Stomach (tissue), 4 donors: ENCODE measurements around the gene DMRT1.

Experiments used
- EP300 ChIP-seq: sonication (generic); formaldehyde crosslinking; IDR thresholded peaks from one replicate; pipeline ENCODE4 v1.6.1; 2017; ENCODE audit warnings: antibody characterized with exemption
- POLR2A ChIP-seq, 4 donors: fragments of 450-650 bp; IDR thresholded peaks; one replicate each; pipeline ENCODE4 v1.6.1; 2016; ENCODE audit warnings: antibody characterized with exemption in 4 of 4, control low read depth in 2 of 4, mild to moderate bottlenecking in 1 of 4, moderate library complexity in 1 of 4
- TF ChIP-seq, protein P1 (sequence below), 7 experiments: fragments of 450-650 bp in 4 of 7; fragments of 200-600 bp in 3 of 7; sonication (generic) in 3 of 7; IDR thresholded peaks; one replicate each; pipeline ENCODE4 v1.5.1; 2016 to 2019; ENCODE audit warnings: antibody characterized with exemption in 7 of 7, control low read depth in 2 of 7, mild to moderate bottlenecking in 1 of 7

DNA sequence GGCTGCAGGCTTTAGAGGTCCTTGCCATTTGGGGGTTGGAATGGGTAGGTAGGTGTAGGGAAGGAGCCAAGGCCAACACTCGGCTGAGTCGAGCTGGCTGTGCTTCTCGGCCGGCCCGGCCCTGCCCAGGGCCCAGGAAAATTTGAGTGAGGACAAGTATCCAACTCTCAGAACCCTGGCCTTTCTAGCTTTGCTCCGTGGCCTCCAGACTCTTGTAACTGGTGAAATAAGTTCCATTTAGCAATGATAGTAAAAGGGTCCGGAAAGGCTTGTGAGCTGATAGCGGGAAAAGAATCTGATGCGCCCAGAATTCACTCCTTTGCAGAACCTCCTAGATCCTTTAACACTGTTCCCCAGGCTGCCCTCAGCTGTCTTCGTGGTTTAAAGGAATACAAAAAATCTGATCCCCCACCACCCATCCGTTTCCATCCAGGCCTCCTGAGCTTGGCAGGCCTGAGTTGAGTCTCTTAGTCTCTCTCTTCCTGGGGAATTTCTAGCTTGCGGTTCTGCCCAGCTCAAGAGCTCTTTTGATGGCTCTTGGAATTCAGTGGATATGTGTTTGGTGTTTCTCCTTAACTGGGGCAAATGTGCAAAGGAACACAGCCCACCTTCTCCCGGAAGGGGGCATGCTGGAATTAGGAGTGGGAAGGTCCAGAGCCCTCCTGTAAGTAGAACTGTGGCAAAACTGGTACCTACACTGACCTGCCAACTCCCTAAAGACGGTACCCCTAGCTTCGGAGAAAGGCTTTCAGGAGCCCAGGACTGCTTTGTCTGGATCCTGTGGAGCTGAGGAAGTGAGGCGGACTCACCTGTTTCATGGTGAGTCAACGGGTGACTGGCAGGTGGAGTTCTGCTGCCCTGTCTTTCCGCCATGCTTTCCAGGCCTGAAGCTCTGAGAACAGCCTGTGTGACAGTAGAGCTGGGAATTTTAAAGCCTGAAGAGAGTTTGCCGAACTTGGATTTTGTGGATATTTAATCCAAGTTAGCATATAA, 136.6 kb downstream of the DMRT1 start:
- TF ChIP-seq POLR2A (IDR thresholded peaks at IDR 0.05): no peak
- TF ChIP-seq, protein P1, sequence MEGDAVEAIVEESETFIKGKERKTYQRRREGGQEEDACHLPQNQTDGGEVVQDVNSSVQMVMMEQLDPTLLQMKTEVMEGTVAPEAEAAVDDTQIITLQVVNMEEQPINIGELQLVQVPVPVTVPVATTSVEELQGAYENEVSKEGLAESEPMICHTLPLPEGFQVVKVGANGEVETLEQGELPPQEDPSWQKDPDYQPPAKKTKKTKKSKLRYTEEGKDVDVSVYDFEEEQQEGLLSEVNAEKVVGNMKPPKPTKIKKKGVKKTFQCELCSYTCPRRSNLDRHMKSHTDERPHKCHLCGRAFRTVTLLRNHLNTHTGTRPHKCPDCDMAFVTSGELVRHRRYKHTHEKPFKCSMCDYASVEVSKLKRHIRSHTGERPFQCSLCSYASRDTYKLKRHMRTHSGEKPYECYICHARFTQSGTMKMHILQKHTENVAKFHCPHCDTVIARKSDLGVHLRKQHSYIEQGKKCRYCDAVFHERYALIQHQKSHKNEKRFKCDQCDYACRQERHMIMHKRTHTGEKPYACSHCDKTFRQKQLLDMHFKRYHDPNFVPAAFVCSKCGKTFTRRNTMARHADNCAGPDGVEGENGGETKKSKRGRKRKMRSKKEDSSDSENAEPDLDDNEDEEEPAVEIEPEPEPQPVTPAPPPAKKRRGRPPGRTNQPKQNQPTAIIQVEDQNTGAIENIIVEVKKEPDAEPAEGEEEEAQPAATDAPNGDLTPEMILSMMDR (IDR thresholded peaks at IDR 0.05): no peak
- TF ChIP-seq EP300: no peak
